Fibroblast of skin of back (primary cell): ENCODE measurements around the gene ANKRD52.
"Not testable (repeated sequence)": the region's sequence is repeated elsewhere in the genome, so short reads cannot be mapped to it uniquely, and the experiment has no call there.

Experiments
- DNase-seq: peaks from one replicate; pipeline ENCODE4 v3.0.0-alpha.2; 2013

ANKRD52 gene

DNA sequence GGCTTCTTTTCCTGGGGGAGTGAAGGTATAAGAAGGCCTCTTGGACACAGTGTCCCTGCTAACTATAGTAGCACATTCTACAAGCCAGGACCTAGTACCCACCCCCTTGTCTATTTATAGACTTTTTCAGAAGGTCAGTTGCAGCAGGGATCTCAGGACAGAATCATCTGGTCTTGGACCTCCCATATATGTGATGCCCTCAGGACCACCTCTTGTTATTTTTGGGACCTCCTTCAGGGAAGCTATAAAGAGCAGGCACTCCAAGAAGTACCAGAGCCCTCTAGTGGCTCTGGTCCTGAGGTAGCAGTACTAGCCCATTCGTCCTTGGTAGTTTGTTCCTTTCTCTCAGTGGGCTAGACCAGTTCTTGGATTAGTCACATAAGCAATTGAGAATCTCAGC is 12.8 kb upstream of the ANKRD52 start:
- DNase-seq, result peak; percentile 33

DNA sequence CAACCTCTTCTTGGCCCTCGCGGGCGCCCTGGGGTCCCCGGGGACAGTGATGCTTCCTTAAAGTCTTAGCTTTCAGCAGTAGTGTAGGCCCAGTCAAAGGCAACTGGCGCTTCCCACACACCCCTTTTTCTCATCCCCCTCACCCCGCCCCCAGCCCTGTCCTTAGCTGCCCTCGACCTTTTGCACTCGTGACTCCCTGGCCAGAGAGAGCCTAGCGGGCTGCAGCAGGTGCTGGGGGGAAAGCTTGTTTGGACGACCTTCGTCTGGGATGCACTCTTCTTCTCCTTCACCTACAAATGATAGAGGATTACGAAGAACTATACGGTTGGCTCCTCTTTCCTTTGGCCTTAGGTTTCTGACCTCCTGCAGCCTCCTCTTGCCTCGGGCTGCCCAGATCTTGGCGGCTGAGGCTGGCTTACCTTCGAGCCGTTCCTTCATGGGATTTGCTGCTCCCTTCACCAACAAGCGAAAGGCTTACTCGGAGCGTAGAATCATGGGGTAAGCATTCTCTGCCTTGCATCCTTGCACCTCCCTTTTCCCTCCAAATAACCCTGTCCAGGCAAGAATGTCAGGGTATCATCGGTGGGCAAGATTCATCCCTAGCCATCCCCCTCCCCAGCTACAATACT is 9.4 kb upstream of the ANKRD52 start:
- DNase-seq, result no peak

DNA sequence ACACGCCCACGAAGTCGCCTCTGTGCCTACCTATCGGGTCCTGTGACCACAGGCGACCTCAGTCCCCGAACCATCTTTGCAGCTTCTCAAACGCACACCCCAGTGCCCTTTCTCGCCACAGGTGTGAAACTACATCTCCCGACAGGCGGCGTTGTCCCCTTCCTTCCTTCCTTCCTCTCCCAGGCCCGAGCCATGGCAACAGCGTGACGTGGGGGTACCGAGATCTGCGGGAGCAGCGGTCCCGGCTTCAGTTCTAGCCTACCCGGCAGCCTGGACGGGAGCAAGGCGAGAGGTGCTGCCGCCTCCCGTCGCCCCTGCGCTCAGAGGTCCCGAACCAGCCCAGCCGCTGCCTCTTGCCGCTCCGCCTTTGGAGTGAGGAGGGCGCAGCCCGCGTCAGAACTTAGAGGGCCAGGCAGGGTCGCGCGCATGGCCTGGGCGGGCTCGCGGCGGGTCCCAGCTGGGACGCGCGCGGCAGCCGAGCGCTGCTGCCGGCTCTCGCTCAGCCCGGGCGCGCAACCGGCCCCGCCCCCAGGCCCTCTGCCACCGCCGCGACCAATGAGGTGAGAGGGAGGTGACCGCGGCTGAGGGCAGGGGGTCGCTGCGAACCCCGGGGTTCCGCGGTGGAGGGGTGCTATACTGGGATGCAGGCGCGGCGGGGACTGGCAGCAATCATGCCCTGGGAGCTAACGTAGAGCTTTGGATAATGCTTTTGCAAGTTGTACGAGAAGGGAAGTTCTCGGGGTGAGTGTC is 8.7 kb upstream of the ANKRD52 start, which contains the start of gene COQ10A:
Gene COQ10A, plus strand, starts transcription at position 250 of the 750 bp plus-strand sequence. Its CDS starts 177 bp downstream, at position 427.
- DNase-seq, result peak; percentile 87

DNA sequence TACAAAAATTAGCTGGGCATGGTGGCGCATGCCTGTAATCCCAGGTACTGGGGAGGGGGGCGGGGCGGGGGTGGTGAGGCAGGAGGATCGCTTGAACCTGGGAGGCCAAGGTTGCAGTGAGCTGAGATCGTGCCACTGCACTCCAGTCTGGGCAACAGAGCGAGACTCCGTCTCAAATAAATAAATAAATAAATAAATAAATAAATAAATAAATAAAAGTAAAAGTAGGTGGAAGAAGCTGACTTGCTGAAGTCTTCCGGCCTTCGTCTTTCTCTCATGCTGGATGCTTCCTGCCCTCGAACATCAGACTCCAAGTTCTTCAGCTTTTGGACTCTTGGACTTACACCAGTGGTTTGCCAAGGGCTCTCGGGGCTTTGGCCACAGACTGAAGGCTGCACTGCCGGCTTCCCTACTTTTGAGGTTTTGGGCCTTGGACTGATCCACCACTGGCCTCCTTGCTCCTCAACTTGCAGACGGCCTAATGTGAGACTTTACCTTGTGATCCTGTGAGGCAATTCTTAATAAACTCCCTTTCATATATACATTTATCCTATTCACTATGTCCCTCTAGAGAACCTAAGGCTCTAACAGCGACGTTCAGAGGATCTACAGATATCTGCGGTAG is 8.0 kb upstream of the ANKRD52 start:
- DNase-seq, result not testable (repeated sequence)

GRCh38 chr12:56262955-56263354 is 4.8 kb upstream of the ANKRD52 start:
- not testable (repeated sequence) for DNase-seq

DNA sequence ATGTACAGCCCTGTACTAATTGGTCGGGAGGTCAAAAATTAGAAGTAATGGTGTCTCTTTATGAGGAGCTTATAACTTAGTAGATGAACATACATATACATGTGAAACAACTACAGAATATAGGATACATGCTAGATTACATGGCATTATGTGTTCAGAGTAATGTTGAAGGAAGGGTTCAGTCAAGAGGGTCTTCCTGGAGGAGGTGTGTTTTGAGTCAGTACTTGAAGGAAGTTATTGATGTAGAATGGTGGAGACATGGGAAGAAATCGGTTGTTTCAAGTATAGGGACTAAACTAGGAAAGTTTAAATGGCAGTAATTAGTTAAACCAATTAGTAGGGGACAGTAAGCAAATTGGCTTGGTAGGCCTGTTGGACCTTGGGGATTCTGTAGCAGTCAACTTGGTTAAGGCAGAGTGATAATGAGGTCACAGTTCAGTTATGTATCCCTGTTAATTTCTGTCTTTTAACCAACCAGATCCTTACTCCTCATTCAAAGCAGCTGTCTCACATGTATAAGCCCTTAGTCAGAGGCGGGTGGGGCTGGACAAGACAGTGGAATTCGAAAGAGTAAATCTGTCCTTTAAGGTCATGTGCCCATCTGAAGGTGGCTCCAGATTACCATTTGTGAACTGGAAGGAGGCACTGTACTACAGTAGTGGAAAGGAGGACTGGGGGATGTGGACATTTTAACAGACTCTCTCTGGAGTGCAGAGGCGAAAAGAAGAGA is 3.5 kb upstream of the ANKRD52 start:
- peak; percentile 95 for DNase-seq

DNA sequence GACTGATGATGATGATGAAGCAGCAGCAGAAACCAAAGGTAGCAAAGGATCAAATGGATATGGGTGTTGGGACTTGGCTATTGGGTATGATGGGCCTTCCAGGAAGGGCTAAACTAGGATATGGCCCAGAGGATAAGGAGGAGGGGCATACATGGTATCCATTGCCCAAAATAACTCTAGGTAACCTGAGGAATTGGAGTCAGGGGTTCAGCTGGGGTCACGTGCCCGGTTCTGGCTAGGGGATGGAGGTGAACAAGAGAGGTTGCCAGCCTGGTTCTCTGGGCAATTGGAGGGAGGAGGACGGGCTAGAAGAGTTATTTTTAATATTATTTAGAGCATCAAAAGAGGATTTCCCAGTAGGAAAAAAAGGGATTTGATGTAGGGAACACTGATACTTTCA is 2.7 kb upstream of the ANKRD52 start:
- DNase-seq, result no peak

GRCh38 chr12:56260380-56260779 is 2.2 kb upstream of the ANKRD52 start:
- DNase-seq, result no peak

GRCh38 chr12:56258820-56259183 is 618 bp upstream of the ANKRD52 start:
- no peak for DNase-seq

DNA sequence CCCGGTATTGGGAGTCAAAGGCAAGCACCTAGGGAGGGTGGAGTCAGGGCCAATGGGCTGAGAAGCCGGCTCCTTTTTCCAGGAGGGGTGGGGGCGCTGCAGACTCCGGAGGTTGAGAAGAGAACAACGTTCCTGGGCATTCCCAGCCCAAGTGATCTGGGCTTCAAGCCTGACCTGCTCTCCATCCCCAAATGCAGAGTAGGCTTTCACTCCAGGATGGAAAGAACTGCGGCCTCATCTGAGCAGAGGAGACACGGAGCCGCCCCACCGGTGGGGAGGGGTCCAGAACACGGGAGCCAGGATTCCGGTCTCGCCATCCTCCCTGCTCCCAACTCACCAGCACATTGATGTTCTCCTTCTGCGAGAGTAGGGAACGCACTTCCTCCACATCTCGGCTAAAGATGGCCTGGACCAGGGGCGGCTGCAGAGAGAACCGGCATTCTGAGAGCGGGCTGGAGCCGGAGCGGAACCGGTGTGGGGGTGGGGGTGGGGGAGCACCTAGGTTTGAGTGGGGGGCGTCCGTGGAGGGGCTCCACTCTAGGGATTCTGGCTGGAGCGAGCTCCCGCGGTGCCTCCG is 605 bp downstream of the ANKRD52 start:
- DNase-seq, result peak; percentile 47

- DNase-seq, result no peak
Measured at GRCh38 chr12:56257071-56257470, 1.1 kb downstream of the ANKRD52 start.

DNA sequence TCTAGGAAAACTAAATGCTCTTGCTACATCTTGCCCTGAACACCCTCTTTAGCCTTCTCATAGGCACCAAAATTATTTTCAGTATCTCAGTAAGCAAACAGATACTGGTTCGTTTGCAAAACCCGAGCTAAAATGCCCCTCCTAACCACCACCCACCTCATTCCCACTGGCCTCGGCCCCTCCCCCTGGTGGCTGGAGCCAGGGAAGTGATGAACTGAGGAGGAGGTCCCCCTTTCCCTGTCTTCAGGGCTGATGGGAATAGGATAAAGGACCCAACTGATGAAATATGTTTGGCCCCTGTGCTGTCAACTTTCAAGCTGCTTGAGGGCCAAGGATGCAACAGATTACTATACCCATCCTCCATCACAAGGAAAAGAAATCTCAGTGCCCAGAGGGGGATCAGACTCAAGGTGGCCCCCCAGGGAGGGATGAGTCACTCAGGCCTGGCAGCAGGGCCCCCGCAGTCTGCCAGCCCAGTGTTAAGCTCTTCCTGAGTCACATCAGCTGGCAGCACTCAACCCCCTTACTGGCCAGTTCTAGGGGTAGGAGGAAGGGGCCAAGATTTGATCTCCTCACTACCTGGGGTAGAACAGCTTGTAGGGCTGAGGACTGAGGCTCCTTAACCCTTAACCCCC is 1.7 kb downstream of the ANKRD52 start:
- peak; percentile 67 for DNase-seq

GRCh38 chr12:56255671-56256070 is 2.5 kb downstream of the ANKRD52 start:
- no peak for DNase-seq

DNA sequence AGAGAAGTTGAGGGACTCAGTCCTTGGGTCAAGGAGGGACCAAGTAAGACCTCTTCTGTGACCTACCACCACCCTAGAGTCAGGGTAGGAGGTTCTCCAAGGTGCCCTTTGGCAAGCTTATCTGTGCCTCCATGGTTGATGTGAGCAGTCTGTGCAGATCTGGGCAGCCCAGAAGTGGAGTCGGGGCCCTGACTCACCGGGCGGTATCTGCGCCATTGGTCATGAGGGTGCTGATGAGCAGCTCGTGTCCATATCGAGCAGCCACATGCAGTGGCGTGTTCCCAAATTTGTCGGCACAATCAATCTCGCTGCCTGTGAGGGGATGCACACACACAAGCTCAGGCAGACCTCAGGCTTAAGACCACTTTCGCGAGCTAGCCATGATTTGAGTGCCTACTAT is 5.1 kb downstream of the ANKRD52 start:
- DNase-seq, result no peak

- no peak for DNase-seq
Measured at GRCh38 chr12:56252649-56253048, 5.5 kb downstream of the ANKRD52 start.

- no peak for DNase-seq
Measured at GRCh38 chr12:56248711-56249110, 9.5 kb downstream of the ANKRD52 start.

GRCh38 chr12:56247923-56248322 is 10.3 kb downstream of the ANKRD52 start:
- DNase-seq, result no peak

GRCh38 chr12:56244494-56244893 is 13.7 kb downstream of the ANKRD52 start:
- no peak for DNase-seq

GRCh38 chr12:56243731-56244181 is 14.4 kb downstream of the ANKRD52 start:
- no peak for DNase-seq

- DNase-seq, result no peak
Measured at GRCh38 chr12:56242986-56243385, 15.2 kb downstream of the ANKRD52 start.

GRCh38 chr12:56241424-56242303 is 16.5 kb downstream of the ANKRD52 start:
- no peak for DNase-seq
